Fibroblast of lung (primary cell): Measurements from ENCODE around the gene VPS37D. TPM values are rescaled to one million over a fixed set of nuclear protein-coding genes. Genes with fewer than 3 reads are reported as not detected.

Experiments used
- DNase-seq, 2 donors: peaks; one replicate each; pipeline versions ENCODE4 v3.0.0 to v3.0.0-alpha.2; 2010; ENCODE audit warnings: low read depth in 2 of 2
- H2AFZ ChIP-seq: 2 replicates; pipeline ENCODE4 v1.5.1; 2012; ENCODE audit warnings: low read length, control low read depth, inconsistent platforms
- H3K27ac ChIP-seq: 2 replicates; pipeline ENCODE4 v1.5.1; 2011; ENCODE audit warnings: low read length, control low read depth; ENCODE audit not compliant: insufficient read depth
- H3K27me3 ChIP-seq: 2 replicates; pipeline ENCODE4 v1.5.1; 2011; ENCODE audit warnings: mild to moderate bottlenecking, low read length; ENCODE audit not compliant: control insufficient read depth, insufficient read depth
- H3K36me3 ChIP-seq: 2 replicates; pipeline ENCODE4 v1.5.1; 2011; ENCODE audit warnings: low read length; ENCODE audit not compliant: control insufficient read depth, insufficient read depth
- H3K4me1 ChIP-seq: 2 replicates; pipeline ENCODE4 v1.5.1; 2011; ENCODE audit warnings: low read length; ENCODE audit not compliant: control insufficient read depth, insufficient read depth; ENCODE audit errors: extremely low read depth
- H3K4me2 ChIP-seq: 2 replicates; pipeline ENCODE4 v1.5.1; 2011; ENCODE audit warnings: low read length, control low read depth; ENCODE audit not compliant: insufficient read depth; ENCODE audit errors: extremely low read depth
- H3K4me3 ChIP-seq, 4 experiments: fragments of 200-600 bp in 1 of 4; sonication (generic) in 1 of 4; replicated peaks in 1 of 4; 2 replicates each; pipeline ENCODE4 v1.5.1; 2011 to 2016; ENCODE audit warnings: low read length in 4 of 4, low read depth in 3 of 4, mild to moderate bottlenecking in 3 of 4, control low read depth in 2 of 4, inconsistent platforms in 1 of 4, mixed read lengths in 1 of 4; ENCODE audit not compliant: insufficient read depth in 1 of 4; ENCODE audit errors: control extremely low read depth in 1 of 4
- H3K79me2 ChIP-seq: 2 replicates; pipeline ENCODE4 v1.5.1; 2012; ENCODE audit warnings: mild to moderate bottlenecking, low read length, inconsistent platforms; ENCODE audit not compliant: control insufficient read depth, insufficient read depth
- H3K9ac ChIP-seq: 2 replicates; pipeline ENCODE4 v1.5.1; 2011; ENCODE audit warnings: mild to moderate bottlenecking, low read length, control low read depth; ENCODE audit not compliant: insufficient read depth
- H3K9me3 ChIP-seq: 2 replicates; pipeline ENCODE4 v1.5.1; 2012; ENCODE audit warnings: low read depth, low read length; ENCODE audit not compliant: control insufficient read depth, insufficient read depth
- H4K20me1 ChIP-seq: 2 replicates; pipeline ENCODE4 v1.5.1; 2011; ENCODE audit warnings: low read length; ENCODE audit not compliant: control insufficient read depth, insufficient read depth; ENCODE audit errors: extremely low read depth
- EZH2 ChIP-seq: IDR thresholded peaks from 2 replicates; pipeline ENCODE4 v1.5.1; 2012; ENCODE audit warnings: low read length, control low read depth, mild to moderate bottlenecking; ENCODE audit errors: missing control alignments
- polyA plus RNA-seq, 2 donors: library from polyadenylated mRNA; depleted of rRNA in 1 of 2; stranded (reverse) in 1 of 2; unstranded in 1 of 2; fragments of >200 nt; gene quantifications; 2 replicates each; pipeline ENCODE4 v1.2.1, GENCODE V29; 2011 to 2012; ENCODE audit warnings: missing spikeins in 1 of 2
- total RNA-seq: library from RNA; depleted of rRNA; stranded (reverse); fragments of >200 nt; gene quantifications from 2 replicates; pipeline ENCODE4 v1.2.1, GENCODE V29; 2014
- TF ChIP-seq, protein P1 (sequence below), 2 donors: IDR thresholded peaks in 1 of 2; conservative IDR thresholded peaks in 1 of 2; 1 replicate in 1 of 2; 2 replicates in 1 of 2; pipeline ENCODE4 v1.5.1; 2011 to 2012; ENCODE audit warnings: low read length in 2 of 2, control low read depth in 1 of 2, inconsistent platforms in 1 of 2, low read depth in 1 of 2, mild to moderate bottlenecking in 1 of 2

The VPS37D gene
- total and polyA plus RNA-seq, 2 donors (not counting 1 experiment from before 2014, with no cell fraction given) = 0.87 to 6.8 TPM

DNA sequence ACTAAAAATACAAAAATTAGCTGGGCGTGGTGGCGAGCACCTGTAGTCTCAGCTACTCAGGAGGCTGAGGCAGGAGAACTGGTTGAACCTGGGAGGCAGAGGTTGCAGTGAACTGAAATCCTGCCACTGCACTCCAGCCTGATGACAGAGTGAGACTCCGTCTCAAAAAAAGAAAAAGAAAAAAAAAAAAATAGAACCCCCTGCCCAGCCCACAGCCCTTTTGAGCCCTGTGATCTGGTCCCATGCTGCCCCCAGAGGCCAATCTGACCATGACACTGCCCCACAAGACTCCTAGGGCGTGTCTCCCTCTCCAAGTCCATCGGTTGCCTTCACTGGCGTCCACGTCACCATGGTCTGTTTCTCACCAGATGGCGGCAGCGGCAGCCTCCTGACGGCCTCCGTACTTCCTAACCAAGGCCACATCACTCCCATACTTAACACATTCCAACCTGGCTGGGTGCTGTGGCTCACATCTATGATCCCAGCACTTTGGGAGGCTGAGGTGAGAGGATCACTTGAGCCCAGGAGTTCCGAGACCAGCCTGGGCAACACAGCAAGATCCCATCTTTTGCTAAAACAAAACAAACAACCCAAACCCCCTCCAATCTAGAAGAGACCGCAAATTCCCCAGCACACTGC lies 33.8 kb downstream of the VPS37D start:
- H3K27me3 ChIP-seq = no peaks in the 10 kb centered on the region
- DNase-seq = peak; percentile 56 to 68
- TF ChIP-seq, protein P1, sequence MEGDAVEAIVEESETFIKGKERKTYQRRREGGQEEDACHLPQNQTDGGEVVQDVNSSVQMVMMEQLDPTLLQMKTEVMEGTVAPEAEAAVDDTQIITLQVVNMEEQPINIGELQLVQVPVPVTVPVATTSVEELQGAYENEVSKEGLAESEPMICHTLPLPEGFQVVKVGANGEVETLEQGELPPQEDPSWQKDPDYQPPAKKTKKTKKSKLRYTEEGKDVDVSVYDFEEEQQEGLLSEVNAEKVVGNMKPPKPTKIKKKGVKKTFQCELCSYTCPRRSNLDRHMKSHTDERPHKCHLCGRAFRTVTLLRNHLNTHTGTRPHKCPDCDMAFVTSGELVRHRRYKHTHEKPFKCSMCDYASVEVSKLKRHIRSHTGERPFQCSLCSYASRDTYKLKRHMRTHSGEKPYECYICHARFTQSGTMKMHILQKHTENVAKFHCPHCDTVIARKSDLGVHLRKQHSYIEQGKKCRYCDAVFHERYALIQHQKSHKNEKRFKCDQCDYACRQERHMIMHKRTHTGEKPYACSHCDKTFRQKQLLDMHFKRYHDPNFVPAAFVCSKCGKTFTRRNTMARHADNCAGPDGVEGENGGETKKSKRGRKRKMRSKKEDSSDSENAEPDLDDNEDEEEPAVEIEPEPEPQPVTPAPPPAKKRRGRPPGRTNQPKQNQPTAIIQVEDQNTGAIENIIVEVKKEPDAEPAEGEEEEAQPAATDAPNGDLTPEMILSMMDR (conservative IDR thresholded peaks at IDR 0.05 in 1 of 2, IDR thresholded peaks at IDR 0.05 in 1 of 2; ENCODE audit: low read depth in 1 of 2, low read length in 2 of 2) = peak; percentile 57 to 64
- TF ChIP-seq EZH2 = no peak
- no peak overlapping the region for H2AFZ ChIP-seq
- H4K20me1 ChIP-seq = no peaks in the 10 kb centered on the region
- no peak overlapping the region for H3K4me3 ChIP-seq
- no peak overlapping the region for H3K27ac ChIP-seq
- H3K36me3 ChIP-seq = peaks cover 37% of the 10 kb centered on the region
- no peaks in the 10 kb centered on the region for H3K79me2 ChIP-seq
- no peak overlapping the region for H3K9ac ChIP-seq
- no peak overlapping the region for H3K4me2 ChIP-seq
- no peaks in the 10 kb centered on the region for H3K4me1 ChIP-seq
- H3K9me3 ChIP-seq = no peaks in the 10 kb centered on the region

DNA sequence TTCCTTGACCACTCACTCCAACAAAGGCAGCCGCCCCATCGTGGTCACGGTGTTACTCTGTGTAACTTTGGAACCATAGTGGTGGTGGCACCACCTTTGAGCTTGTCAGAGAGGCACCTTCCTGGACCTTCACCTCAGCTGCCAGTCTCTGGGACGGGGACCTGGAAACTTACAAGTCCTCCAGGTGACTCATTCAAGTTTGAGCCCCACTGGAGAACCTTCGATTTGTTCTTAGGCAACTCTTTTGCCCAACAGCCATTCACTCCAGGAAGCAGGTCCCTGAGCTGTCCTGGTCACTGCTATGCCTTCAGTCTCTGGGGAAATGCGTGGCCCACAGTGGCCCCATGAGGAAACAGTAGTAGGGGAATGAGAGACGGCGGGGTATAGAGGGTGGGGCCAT lies 34.6 kb downstream of the VPS37D start:
- H2AFZ ChIP-seq = no peak overlapping the region
- H3K9ac ChIP-seq = no peak overlapping the region
- no peaks in the 10 kb centered on the region for H4K20me1 ChIP-seq
- no peaks in the 10 kb centered on the region for H3K4me1 ChIP-seq
- no peaks in the 10 kb centered on the region for H3K27me3 ChIP-seq
- no peak for TF ChIP-seq EZH2
- TF ChIP-seq, protein P1 (conservative IDR thresholded peaks at IDR 0.05 in 1 of 2, IDR thresholded peaks at IDR 0.05 in 1 of 2; ENCODE audit: low read depth in 1 of 2, low read length in 2 of 2) = no peak
- H3K4me2 ChIP-seq = no peak overlapping the region
- H3K36me3 ChIP-seq = peaks cover 37% of the 10 kb centered on the region
- no peaks in the 10 kb centered on the region for H3K79me2 ChIP-seq
- DNase-seq = no peak
- no peak overlapping the region for H3K27ac ChIP-seq
- H3K9me3 ChIP-seq = no peaks in the 10 kb centered on the region
- no peak overlapping the region for H3K4me3 ChIP-seq

DNA sequence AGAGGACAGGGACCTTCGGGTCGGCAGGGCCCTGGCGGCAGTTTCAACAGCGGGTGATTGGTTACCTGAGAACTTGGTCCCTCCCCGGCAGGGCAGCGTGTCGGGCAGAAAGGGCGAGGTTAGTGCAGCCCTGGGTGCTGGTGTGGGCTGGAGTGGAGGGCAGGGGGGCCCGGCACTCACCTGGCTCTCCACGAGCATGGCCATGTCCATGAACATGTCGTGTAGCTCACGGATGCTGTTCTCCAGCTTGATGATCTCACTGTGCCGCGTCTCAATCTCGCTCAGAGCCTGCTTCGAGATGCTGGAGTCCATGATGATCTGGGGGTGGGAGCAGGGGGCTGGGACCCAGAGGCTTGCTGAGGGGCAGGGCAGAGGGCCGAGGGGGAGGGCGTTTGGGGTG lies 35.0 kb downstream of the VPS37D start:
- H4K20me1 ChIP-seq = no peaks in the 10 kb centered on the region
- TF ChIP-seq, protein P1 (conservative IDR thresholded peaks at IDR 0.05 in 1 of 2, IDR thresholded peaks at IDR 0.05 in 1 of 2; ENCODE audit: low read depth in 1 of 2, low read length in 2 of 2) = no peak
- no peak for TF ChIP-seq EZH2
- H3K4me1 ChIP-seq = no peaks in the 10 kb centered on the region

More for the DNA sequence above, 35.0 kb downstream of the VPS37D start:
- H3K9ac ChIP-seq = no peak overlapping the region
- no peak overlapping the region for H3K4me3 ChIP-seq
- H3K27me3 ChIP-seq = no peaks in the 10 kb centered on the region
- H3K36me3 ChIP-seq = peaks cover 35% of the 10 kb centered on the region
- no peak for DNase-seq
- no peaks in the 10 kb centered on the region for H3K9me3 ChIP-seq
- no peak overlapping the region for H2AFZ ChIP-seq
- H3K4me2 ChIP-seq = no peak overlapping the region
- H3K27ac ChIP-seq = no peak overlapping the region
- no peaks in the 10 kb centered on the region for H3K79me2 ChIP-seq
